Activated gamma-delta T cell treated with anti-CD3 and anti-CD28 coated beads, Interleukin-2, amount 50 U/mL, for 16 hours (primary cell): ENCODE results near the gene PPP2R2C.

Experiments used
- DNase-seq: peaks from one replicate; pipeline ENCODE4 v3.0.0-alpha.2; 2020; ENCODE audit warnings: low read depth

Gene PPP2R2C

GRCh38 chr4:6424425-6424824, 48.0 kb downstream of the PPP2R2C start:
- DNase-seq, result no peak

- no peak for DNase-seq
These were observed 48.8 kb downstream of the PPP2R2C start for GRCh38 chr4:6423575-6423974.

GRCh38 chr4:6422866-6423265, 49.5 kb downstream of the PPP2R2C start:
- DNase-seq, result no peak

- no peak for DNase-seq
These were observed 50.3 kb downstream of the PPP2R2C start for GRCh38 chr4:6422105-6422504.

GRCh38 chr4:6421397-6421796, 51.0 kb downstream of the PPP2R2C start:
- DNase-seq, result no peak

GRCh38 chr4:6420972-6421371, 51.4 kb downstream of the PPP2R2C start:
- DNase-seq, result no peak

GRCh38 chr4:6420036-6420435, 52.4 kb downstream of the PPP2R2C start:
- DNase-seq, result no peak

GRCh38 chr4:6419452-6420028, 52.9 kb downstream of the PPP2R2C start:
- no peak for DNase-seq

GRCh38 chr4:6418193-6418755, 54.1 kb downstream of the PPP2R2C start:
- no peak for DNase-seq

GRCh38 chr4:6417516-6418050, 54.8 kb downstream of the PPP2R2C start:
- no peak for DNase-seq

- DNase-seq, result no peak
These were observed 55.7 kb downstream of the PPP2R2C start for GRCh38 chr4:6416518-6417286.

- DNase-seq, result no peak
These were observed 57.2 kb downstream of the PPP2R2C start for GRCh38 chr4:6415031-6415705.

GRCh38 chr4:6414578-6414977, 57.8 kb downstream of the PPP2R2C start:
- DNase-seq, result no peak

- DNase-seq, result no peak
These were observed 61.8 kb downstream of the PPP2R2C start for GRCh38 chr4:6410664-6411063.

- DNase-seq, result no peak
These were observed 62.3 kb downstream of the PPP2R2C start for GRCh38 chr4:6410068-6410467.

- no peak for DNase-seq
These were observed 63.0 kb downstream of the PPP2R2C start for GRCh38 chr4:6409381-6409780.

- DNase-seq, result no peak
These were observed 64.2 kb downstream of the PPP2R2C start for GRCh38 chr4:6408263-6408662.

- DNase-seq, result no peak
These were observed 67.1 kb downstream of the PPP2R2C start for GRCh38 chr4:6405397-6405706.

GRCh38 chr4:6404611-6405396, 67.6 kb downstream of the PPP2R2C start:
- no peak for DNase-seq

GRCh38 chr4:6403400-6403685, 69.1 kb downstream of the PPP2R2C start:
- DNase-seq, result no peak

- DNase-seq, result no peak
These were observed 69.6 kb downstream of the PPP2R2C start for GRCh38 chr4:6402566-6403399.
